ENCODE data around the gene ATG4C. TPM values are rescaled to one million over a fixed set of nuclear protein-coding genes. Genes with fewer than 3 reads are reported as not detected.
"Not testable (repeated sequence)": the region's sequence is repeated elsewhere in the genome, so short reads cannot be mapped to it uniquely, and the experiment has no call there.

Gene ATG4C, protein sequence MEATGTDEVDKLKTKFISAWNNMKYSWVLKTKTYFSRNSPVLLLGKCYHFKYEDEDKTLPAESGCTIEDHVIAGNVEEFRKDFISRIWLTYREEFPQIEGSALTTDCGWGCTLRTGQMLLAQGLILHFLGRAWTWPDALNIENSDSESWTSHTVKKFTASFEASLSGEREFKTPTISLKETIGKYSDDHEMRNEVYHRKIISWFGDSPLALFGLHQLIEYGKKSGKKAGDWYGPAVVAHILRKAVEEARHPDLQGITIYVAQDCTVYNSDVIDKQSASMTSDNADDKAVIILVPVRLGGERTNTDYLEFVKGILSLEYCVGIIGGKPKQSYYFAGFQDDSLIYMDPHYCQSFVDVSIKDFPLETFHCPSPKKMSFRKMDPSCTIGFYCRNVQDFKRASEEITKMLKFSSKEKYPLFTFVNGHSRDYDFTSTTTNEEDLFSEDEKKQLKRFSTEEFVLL
- 11.1 TPM for total RNA-seq (ENCODE audit: insufficient read depth, low replicate concordance)

DNA sequence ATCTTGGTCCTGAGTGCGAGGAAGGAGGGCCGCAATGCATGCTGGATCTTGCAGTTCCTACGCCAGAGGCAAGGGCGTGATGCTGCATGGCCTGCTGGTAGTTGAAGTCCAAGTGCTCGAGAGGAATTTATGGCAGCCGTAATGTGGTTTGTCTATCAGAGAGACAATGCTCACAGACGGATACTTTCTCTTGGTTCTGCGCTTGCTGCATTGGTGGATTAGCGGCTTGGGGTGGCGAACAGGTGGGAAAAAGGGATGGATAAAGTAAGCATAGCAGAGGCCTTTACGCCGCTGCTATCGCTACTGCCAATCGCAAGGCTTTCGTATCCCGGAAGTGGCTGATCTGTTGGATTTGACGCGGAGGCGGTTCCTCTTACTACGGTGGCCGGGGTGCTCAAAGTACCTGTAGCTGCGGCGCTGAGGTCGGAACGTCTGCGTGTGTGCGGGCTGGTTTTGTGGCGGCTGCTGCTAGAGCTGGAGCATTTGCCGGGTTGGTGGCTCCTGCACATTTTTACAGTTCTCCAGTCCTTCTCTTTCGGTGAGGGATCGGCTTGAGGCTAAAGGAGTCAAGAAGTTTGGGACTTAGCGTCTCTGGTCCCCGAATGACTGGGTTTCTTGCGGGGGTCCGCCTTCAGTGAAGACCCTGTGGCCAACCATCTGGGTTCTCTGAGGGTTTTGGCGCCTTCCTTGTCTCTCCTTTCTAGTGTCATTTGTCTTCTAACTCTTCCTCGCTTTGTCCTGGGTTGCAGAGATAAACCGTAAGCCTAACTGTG is at the start of gene ATG4C:
Gene ATG4C (plus strand): TSS at position 397 of the 773 bp plus-strand sequence. CDS start 19,655 bp downstream, outside the sequence.
- DNase-seq (ENCODE audit: low spot score): peak; percentile 99

DNA sequence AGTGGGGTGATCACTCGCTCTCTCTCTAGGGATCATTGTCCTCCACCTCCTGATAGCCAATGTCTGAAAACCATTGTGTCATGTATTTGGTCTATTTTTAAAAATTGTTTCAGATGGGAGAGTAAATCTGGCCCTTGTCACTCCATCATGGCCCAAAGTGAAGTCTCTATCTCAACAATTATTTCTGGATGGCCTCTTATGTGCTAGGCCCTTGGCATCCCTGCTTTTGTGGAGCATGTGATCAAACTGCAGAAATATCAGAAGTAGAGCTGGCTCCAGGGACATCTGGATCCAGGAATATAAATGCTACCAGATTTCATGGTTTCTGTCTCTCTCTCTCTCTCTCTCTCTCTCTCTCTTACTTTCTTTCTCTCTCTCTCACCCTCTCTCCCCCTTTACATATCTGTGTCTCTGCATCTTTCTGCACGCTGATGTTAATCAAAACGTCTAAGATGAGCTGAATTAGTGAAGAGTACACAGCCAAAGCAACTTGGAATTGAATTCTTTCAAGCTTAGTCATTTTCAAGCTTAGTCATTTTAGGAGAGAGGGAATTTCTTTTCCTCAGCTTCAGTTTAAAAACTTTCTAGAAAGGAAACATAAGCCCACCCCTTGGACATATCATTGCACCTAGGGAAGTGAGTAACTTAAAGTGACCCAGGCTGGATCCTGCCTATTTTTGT is 48.3 kb upstream of the ATG4C start:
- no peak for DNase-seq (ENCODE audit: low spot score)

DNA sequence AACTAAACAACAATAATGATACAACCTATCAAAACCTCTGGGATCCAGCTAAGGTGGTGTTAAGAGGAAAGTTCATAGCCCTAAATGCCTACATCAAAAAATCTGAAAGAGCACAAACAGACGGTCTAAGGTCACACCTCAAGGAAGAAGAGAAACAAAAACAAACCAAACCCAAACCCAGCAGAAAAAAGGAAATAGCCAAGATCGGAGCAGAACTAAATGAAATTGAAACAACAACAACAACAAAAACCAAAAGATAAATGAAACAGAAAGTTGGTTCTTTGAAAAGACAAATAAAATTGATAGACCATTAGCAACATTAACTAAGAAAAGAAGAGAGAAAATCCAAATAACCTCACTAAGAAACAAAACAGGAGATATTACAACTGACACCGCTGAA is 43.2 kb upstream of the ATG4C start:
- DNase-seq (ENCODE audit: low spot score): not testable (repeated sequence)

DNA sequence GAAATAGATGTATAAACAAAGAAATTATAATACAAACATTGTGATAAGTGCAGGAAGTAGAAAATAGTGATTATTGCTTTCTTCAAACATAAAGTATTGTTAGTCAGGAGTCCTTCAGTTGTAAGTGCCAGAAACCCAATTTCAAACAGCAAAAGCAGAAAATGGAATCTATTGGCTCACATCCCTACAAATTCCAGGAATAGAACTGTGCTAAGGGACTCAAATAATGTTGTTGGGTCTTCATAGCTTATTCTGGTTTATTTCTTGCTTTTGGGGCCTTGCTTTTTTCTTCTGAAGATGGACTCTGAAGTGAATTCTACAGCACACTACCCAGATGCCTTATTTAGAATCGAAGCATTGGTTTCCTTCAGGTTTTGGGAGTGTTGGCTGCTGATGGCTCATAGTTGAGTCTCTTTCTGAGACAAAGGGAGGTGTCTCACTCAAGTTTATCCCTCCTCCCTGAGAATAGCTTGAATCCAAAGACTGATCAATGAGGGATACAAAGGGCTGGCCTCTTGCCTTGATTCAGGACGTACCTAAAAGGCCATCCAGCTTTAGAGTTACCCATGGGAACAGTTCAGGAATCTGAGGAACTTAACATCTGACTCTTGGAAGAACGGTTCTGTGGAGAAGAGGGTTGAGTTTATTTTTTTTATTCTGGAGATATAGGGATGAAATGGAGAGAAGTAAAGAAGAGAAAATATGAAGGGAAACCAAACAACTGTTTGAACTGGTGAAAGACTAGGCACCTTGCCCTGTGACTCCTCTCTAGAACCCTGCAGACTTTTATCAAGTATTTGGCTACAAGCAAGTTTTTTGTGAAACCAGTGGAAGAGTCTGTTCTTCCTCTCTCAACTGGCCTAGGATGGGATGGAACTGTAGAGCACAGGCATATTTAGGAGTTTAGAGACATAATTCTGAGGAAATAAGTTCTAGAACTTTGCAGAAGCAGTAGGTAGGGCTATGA is 39.0 kb upstream of the ATG4C start:
- DNase-seq (ENCODE audit: low spot score): no peak

DNA sequence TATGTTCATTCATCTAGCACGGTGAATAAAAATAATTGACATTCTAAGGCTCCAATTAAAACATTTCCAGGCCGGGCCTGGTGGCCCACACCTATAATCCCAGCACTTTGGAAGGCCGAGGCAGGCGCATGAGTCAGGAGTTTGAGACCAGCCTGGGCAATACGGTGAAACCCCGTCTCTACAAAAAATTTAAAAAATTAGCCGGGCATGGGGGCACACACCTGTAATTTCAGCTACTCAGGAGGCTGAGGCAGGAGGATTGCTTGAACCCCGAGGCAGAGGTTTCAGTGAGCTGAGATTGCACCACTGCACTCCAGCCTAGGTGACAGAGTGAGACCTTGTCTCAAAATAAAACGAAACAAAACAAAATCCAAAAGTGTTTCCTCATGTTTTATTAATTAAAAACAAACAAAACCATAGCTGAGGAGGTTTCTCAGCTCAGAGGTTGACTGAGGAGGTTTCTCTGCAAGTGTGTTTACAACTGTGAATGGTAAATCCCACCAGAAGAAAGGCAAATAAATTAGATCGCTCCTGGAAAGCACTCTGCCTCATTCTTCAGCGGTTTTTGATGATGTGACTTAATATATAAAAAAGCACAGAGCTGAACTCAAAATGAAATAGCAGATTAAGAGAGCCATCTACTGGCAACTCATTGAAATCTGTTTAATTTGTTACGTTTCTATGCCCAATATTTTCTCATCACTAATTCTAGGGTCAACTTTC is 37.7 kb upstream of the ATG4C start:
- peak; percentile 55 for DNase-seq (ENCODE audit: low spot score)

DNA sequence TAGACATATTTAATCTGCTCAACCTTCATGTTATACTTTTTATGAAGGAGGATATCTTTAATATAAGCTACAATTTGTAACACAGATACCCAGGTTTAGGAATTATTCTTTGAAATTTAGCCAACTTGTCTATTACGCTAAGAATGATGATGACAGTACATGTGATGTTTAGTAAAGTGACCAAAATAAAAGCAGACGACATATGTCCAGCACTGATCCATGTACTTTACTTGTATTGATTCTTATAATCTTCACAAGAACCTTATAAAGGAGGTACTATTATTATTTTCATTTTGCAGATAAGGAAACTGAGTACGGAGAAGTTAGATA is 37.2 kb upstream of the ATG4C start:
- DNase-seq (ENCODE audit: low spot score): no peak

DNA sequence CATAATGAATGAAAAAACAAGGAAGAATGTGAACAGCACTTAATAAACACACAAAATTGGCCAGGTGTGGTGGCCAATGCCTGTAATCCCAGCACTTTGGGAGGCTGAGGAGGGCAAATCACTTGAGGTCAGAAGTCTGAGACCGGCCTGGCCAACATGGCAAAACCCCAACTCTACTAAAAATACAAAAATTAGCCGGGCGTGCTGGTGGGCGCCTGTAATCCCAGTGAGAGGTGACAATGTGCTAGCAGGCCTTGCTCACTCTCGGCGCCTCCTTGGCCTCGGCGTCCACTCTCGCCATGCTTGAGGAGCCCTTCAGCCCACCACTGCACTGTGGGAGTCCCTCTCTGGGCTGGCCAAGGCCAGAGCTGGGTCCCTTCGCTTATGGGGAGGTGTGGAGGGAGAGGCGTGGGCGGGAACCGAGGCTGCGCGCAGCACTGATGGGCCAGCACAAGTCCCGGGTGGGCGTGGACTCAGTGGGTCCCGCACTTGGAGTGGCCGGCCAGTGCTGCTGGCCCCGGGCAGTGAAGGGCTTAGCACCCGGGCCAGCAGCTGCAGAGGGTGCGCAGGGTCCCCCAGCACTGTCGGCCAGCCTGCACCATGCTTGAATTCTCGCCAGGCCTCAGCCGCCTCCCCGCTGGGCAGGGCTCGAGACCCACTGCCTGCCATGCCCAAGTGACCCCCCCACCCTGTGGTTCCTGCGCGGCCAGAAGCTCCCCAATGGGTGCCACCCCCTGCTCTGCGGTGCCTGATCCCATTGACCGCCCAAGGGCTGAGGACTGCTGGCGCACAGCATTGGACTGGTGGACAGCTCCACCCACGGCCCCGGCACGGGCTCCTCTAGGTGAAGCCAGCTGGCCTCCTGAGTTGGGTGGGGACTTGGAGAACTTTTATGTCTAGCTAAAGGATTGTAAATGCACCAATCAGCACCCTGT is 30.6 kb upstream of the ATG4C start:
- DNase-seq (ENCODE audit: low spot score): no peak

DNA sequence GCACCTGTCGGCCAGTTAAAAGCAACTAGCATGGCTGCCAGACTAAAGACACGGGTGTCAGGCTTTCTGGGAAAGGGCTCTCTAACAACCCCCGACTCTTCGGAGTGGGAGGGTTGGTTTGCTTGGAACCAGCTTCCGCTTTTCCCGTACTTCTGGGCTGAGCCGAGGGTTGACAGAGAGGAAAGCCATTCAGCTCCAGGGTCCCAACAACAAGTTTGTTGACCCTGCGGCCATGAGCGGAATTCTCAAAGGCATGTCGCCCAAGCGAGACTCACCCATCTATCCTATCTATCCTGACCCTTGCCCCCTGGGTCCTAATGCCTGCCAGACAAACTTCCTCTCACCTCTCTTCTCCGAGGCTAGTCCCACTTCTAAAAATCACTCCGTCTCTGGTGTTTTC is 29.0 kb upstream of the ATG4C start:
- not testable (repeated sequence) for DNase-seq (ENCODE audit: low spot score)

DNA sequence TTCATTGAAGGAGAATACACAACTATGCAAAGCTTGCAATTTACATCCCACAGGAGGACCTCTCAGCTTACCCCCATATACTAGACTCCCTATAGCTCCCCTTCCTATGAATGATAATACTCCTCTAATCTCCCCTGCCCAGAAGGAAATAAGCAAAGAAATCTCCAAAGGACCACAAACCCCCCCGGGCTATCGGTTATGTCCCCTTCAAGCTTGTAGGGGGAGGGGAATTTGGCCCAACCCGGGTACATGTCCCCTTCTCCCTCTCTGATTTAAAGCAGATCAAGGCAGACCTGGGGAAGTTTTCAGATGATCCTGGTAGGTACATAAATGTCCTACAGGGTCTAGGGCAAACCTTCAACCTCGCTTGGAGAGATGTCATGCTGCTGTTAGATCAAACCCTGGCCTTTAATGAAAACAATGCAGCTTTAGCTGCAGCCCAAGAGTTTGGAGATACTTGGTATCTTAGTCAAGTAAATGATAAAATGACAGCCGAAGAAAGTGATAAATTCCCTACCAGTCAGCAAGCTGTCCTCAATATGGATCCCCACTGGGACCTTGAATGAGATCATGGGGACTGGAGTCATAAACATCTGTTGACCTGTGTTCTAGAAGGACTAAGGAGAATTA is 27.6 kb upstream of the ATG4C start:
- DNase-seq (ENCODE audit: low spot score): not testable (repeated sequence)

DNA sequence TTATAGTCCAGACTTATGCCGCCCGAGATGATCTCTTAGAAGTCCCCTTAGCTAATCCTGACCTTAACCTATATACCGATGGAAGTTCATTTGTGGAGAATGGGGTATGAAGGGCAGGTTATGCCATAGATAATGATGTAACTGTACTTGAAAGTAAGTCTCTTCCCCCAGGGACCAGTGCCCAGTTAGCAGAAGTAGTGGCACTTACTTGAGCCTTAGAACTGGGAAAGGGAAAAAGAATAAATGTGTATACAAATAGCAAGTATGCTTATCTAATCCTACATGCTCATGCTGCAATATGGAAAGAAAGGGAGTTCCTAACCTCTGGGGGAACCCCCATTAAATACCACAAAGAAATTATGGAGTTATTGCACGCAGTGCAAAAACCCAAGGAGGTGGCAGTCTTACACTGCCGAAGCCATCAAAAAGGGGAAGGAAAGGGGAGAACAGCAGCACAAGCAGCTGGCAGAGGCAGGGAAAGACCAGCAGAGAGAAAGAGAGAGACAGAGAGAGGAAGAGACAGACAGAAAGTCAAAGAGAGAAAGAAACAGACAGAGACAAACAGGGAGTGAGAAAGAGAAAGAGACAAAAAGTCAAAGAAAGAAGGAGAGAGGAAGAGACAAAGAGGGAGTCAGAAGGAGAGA is 24.6 kb upstream of the ATG4C start:
- DNase-seq (ENCODE audit: low spot score): not testable (repeated sequence)

DNA sequence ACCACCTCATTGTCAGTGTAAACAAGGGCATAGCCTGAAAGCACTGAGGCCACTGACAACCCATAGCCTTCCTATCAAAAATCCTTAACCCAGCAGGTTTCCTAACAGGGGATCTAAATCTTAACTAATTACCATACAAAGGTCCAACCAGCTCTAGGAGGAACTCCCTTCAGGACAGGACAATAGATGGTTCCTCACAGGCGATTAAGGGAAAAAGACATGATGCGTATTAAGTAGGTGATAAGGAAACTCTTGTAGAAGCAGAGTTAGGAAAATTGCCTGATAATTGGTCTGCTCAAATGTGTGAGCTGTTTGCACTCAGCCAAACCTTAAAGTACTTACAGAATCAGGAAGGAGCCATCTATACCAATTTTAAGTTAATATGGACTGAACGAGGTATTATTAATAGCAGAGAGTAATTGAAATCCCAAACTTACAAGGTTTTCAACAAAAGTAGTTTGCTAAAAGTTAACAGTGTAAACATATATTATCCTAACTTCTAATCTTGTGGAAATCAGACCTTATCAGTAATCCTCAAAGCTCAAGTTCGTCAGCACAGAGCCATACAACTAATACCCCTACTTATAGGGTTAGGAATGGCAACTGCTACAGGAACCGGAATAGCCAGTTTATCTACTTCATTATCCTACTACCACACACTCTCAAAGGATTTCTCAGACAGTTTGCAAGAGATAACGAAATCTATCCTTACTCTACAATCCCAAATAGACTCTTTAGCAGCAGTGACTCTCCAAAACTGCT is 23.7 kb upstream of the ATG4C start:
- DNase-seq (ENCODE audit: low spot score): not testable (repeated sequence)

DNA sequence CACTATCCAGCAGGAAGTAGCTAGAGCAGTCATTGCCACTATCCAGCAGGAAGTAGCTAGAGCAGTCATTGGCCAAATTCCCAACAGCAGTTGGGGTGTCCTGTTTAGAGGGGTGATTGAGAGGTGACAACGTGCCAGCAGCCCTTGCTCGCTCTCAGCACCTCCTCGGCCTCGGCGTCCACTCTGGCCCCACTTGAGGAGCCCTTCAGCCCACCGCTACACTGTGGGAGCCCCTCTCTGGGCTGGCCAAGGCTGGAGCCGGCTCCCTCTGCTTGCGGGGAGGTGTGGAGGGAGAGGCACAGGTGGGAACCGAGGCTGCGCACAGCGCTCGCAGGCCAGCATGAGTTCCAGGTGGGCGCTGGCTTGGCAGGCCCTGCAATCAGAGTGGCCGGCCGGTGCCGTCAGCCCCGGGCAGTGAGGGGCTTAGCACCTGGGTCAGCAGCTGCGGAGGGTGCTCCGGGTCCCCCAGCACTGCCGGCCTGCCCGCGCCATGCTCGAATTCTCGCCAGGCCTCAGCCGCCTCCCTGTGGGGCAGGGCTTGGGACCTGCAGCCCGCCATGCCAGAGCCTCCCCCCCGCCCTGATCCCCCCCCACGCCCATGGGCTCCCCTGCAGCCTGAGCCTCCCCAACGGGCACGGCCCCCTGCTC is 22.6 kb upstream of the ATG4C start:
- not testable (repeated sequence) for DNase-seq (ENCODE audit: low spot score)

DNA sequence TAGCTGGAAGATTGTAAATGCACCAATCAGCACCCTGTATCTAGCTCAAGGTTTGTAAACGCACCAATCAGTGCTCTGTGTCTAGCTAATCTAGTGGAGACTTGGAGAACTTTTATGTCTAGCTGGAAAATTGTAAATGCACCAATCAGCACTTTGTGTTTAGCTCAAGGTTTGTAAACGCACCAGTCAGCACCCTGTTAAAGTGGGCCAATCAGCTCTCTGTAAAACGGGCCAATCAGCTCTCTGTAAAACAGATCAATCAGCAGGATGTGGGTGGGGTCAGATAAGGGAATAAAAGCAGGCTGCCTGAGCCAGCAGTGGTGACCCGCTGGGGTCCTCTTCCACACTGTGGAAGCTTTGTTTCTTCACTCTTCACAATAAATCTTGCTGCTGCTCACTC is 21.9 kb upstream of the ATG4C start:
- not testable (repeated sequence) for DNase-seq (ENCODE audit: low spot score)

DNA sequence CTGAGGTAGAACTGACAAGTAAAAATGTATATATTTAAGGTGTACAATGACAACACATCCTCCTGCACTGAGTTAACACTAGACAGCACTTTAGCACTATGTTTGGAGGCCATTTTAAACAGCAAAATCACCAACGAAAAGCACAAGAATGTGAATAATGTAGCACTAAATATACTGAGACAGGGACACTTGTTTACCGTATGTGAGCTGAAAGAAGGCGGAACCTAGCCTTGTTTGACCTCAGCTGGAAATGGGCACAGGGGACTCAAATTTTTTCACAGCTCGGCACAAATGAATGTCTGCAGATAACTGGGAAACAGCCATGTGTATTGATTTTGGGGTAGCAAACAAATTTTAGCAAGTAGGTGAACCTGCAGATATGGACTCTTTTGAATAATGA is 18.0 kb upstream of the ATG4C start:
- no peak for DNase-seq (ENCODE audit: low spot score)

DNA sequence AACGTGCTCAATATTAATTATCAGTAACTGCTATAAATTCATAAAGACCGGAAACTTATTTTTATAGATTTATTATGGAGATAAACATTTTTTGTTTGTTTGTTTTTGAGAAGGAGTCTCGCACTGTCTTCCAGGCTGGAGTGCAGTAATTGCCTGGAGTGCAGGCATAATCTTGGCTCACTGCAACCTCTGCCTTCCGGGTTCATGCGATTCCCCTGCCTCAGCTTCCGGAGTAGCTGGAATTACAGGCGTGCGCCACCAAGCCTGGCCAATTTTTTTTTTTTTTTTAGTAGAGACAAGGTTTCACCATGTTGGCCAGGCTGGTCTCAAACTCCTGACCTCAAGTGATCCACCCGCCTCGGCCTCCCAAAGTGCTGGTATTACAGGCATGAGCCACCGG is 15.4 kb upstream of the ATG4C start:
- not testable (repeated sequence) for DNase-seq (ENCODE audit: low spot score)

DNA sequence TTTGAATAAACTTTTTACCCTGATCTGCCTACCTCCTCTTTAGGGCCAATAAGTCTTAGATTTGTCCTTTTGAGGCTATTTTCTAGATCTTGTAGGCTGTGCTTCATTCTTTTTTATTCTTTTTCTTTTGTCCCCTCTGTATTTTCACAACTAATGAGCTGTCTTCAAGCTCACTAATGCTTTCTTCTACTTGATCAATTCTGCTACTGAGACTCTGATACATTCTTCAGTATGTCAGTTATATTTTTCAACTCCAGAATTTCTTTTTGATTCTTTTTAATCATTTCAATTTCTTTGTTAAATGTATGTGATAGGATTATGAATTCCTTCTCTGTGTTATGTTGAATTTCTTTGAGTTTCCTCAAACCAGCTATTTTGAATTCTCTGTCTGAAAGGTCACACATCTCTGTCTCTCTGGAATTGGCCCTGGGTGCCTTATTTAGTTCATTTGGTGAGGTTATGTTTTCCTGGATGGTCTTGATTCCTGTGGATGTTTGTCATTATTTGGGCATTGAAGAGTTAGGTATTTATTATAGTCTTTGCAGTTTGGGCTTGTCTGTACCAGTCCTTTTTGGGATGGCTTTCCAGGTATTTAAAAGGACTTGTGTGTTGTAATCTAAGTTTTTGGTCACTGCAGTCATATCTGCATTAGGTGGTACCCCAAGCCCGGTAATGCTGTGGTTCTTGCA is 11.2 kb upstream of the ATG4C start:
- no peak for DNase-seq (ENCODE audit: low spot score)

Data from umbilical cord (tissue), 2 donors.